HuH-7 (cell line): ENCODE data around the gene RBFA.
"Not testable (repeated sequence)": the region's sequence is repeated elsewhere in the genome, so short reads cannot be mapped to it uniquely, and the experiment has no call there.

Experiments used
- DNase-seq: peaks from one replicate; pipeline ENCODE4 v3.0.0; 2011; ENCODE audit warnings: low spot score

RBFA gene

GRCh38 chr18:80034068-80034851, at the start of gene RBFA:
TSS of gene RBFA (plus strand) at chr18:80034434. CDS start at chr18:80034496, 62 bp downstream.
- peak; percentile 85 for DNase-seq

GRCh38 chr18:79985172-79985571, 49.1 kb upstream of the RBFA start:
- no peak for DNase-seq

GRCh38 chr18:79986726-79987125, 47.5 kb upstream of the RBFA start:
- DNase-seq = no peak

- no peak for DNase-seq
Observed at GRCh38 chr18:79987566-79987965, 46.7 kb upstream of the RBFA start.

GRCh38 chr18:79988071-79988450, 46.2 kb upstream of the RBFA start:
- peak; percentile 64 for DNase-seq

GRCh38 chr18:79988451-79989194, 45.6 kb upstream of the RBFA start, which contains the start of gene TXNL4A:
TSS of gene TXNL4A (minus strand) at chr18:79988563. CDS start at chr18:79988392, 171 bp downstream.
- peak; percentile 72 for DNase-seq

GRCh38 chr18:79989195-79989497, 45.1 kb upstream of the RBFA start:
- DNase-seq = no peak

- DNase-seq = no peak
Observed at GRCh38 chr18:79991494-79991893, 42.7 kb upstream of the RBFA start.

GRCh38 chr18:79999701-80000100, 34.5 kb upstream of the RBFA start:
- DNase-seq = not testable (repeated sequence)

- no peak for DNase-seq
Observed at GRCh38 chr18:80000877-80001276, 33.4 kb upstream of the RBFA start.

GRCh38 chr18:80002468-80002867, 31.8 kb upstream of the RBFA start:
- no peak for DNase-seq

GRCh38 chr18:80004600-80005342, 29.5 kb upstream of the RBFA start:
- no peak for DNase-seq

- DNase-seq = no peak
Observed at GRCh38 chr18:80006724-80007123, 27.5 kb upstream of the RBFA start.

GRCh38 chr18:80009661-80010550, 24.3 kb upstream of the RBFA start:
- no peak for DNase-seq

- no peak for DNase-seq
Observed at GRCh38 chr18:80010551-80010906, 23.7 kb upstream of the RBFA start.

GRCh38 chr18:80011496-80012137, 22.6 kb upstream of the RBFA start:
- not testable (repeated sequence) for DNase-seq

GRCh38 chr18:80012714-80013113, 21.5 kb upstream of the RBFA start:
- DNase-seq = no peak

GRCh38 chr18:80022613-80023012, 11.6 kb upstream of the RBFA start:
- no peak for DNase-seq

GRCh38 chr18:80023173-80023572, 11.1 kb upstream of the RBFA start:
- no peak for DNase-seq

GRCh38 chr18:80026363-80026762, 7.9 kb upstream of the RBFA start:
- no peak for DNase-seq

GRCh38 chr18:80027719-80028118, 6.5 kb upstream of the RBFA start:
- DNase-seq = not testable (repeated sequence)
